ENCODE data around the gene UCK1.

DNA sequence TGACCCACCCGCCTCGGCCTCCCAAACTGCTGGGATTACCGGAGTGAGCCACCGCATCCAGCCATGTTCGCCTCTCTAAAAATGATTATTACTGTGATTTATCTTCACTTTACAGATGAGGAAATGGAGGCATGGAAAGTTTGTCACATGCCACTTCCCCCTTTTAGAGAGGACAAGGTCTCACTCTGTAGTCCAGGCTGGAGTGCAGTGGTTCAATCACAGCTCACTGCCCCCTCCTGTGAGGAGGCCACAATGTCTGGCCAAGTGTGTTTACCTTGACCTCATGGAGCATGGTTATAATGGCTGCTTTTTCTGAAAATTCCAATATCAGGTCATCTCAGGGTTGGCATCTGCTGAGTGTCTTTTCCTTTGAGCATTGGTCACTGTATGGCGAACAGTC is 21.0 kb upstream of the UCK1 start:
- TF ChIP-seq, protein P1, sequence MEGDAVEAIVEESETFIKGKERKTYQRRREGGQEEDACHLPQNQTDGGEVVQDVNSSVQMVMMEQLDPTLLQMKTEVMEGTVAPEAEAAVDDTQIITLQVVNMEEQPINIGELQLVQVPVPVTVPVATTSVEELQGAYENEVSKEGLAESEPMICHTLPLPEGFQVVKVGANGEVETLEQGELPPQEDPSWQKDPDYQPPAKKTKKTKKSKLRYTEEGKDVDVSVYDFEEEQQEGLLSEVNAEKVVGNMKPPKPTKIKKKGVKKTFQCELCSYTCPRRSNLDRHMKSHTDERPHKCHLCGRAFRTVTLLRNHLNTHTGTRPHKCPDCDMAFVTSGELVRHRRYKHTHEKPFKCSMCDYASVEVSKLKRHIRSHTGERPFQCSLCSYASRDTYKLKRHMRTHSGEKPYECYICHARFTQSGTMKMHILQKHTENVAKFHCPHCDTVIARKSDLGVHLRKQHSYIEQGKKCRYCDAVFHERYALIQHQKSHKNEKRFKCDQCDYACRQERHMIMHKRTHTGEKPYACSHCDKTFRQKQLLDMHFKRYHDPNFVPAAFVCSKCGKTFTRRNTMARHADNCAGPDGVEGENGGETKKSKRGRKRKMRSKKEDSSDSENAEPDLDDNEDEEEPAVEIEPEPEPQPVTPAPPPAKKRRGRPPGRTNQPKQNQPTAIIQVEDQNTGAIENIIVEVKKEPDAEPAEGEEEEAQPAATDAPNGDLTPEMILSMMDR (conservative IDR thresholded peaks at IDR 0.05; ENCODE audit: low read length) = no peak
- TF ChIP-seq EZH2phosphoT487 (IDR thresholded peaks at IDR 0.05; ENCODE audit: borderline replicate concordance) = no peak
